MCF 10A (cell line): ENCODE measurements around the gene NR5A1. TPM values are rescaled to one million over a fixed set of nuclear protein-coding genes. Genes with fewer than 3 reads are reported as not detected.

Experiments used
- BruUV-seq: library from RNA; stranded (reverse); fragments of 400-500 nt; replicated peaks from 2 replicates; lab custom pipeline; 2021; lab: Mats Ljungman, UMichigan
- CTCF ChIA-PET: fragments of 300-600 bp; sonication (Branson Sonifier 250); formaldehyde crosslinking; extraction: SDS; loops from one replicate; lab custom pipeline; 2021; ENCODE audit warnings: antibody characterized with exemption, inconsistent platforms; lab: Yijun Ruan, JAX
- POLR2A ChIA-PET: fragments of 300-600, 350-650 bp; sonication (Branson Sonifier 250); formaldehyde crosslinking; extraction: SDS; loops from one replicate; lab custom pipeline; 2020; ENCODE audit warnings: antibody characterized with exemption, inconsistent platforms; lab: Yijun Ruan, JAX
- DNase-seq: peaks from one replicate; pipeline ENCODE4 v3.0.0-alpha.2; 2018; ENCODE audit not compliant: unreplicated experiment
- H3K27ac Mint-ChIP-seq: one replicate; pipeline ENCODE4 v1.8.0; 2022; ENCODE audit warnings: mild to moderate bottlenecking, low read depth, mixed read lengths; ENCODE audit not compliant: unreplicated experiment
- H3K27me3 Mint-ChIP-seq: one replicate; pipeline ENCODE4 v1.8.0; 2022; ENCODE audit warnings: mixed read lengths; ENCODE audit not compliant: insufficient read depth, unreplicated experiment
- H3K36me3 Mint-ChIP-seq: one replicate; pipeline ENCODE4 v1.8.0; 2022; ENCODE audit warnings: mild to moderate bottlenecking, moderate library complexity, mixed read lengths; ENCODE audit not compliant: insufficient read depth, unreplicated experiment
- H3K4me1 Mint-ChIP-seq: one replicate; pipeline ENCODE4 v1.8.0; 2022; ENCODE audit warnings: mixed read lengths; ENCODE audit not compliant: insufficient read depth, unreplicated experiment
- H3K4me3 Mint-ChIP-seq: one replicate; pipeline ENCODE4 v1.8.0; 2022; ENCODE audit warnings: mild to moderate bottlenecking, moderate library complexity, mixed read lengths; ENCODE audit not compliant: unreplicated experiment
- H3K9me3 Mint-ChIP-seq: one replicate; pipeline ENCODE4 v1.8.0; 2022; ENCODE audit warnings: mixed read lengths; ENCODE audit not compliant: unreplicated experiment
- CTCF ChIP-seq: fragments of 200-600 bp; IDR thresholded peaks from one replicate; pipeline ENCODE4 v1.8.0; 2022; ENCODE audit warnings: antibody characterized with exemption, mild to moderate bottlenecking; ENCODE audit not compliant: unreplicated experiment
- intact Hi-C: fragments of 100-400 bp; cut with micrococcal nuclease; formaldehyde crosslinking; loops from 2 replicates; pipeline ENCODE4 v1.14.1; 2022
- total RNA-seq: library from RNA; stranded (reverse); gene quantifications from 2 replicates; pipeline ENCODE4 v1.2.3, GENCODE V29; 2022

The NR5A1 gene
- total RNA-seq, 1 experiment from 2014 or later, result not detected

GRCh38 chr9:124526174-124526573 is 19.0 kb upstream of the NR5A1 start:
- ChIA-PET POLR2A (no interaction called here), CTCF (interaction anchor here (0.6 to 3.1 kb wide), 6 partner anchors 10 to 222 kb away, joined by 3 to 20 read pairs (median 3); partner anchors contain the start of gene PSMB7)
- no TSS peak for BruUV-seq
- intact Hi-C loops, result no loop called here
- H3K27ac Mint-ChIP-seq, result no peak overlapping the region
- no peaks in the 10 kb centered on the region for H3K27me3 Mint-ChIP-seq
- no peaks in the 10 kb centered on the region for H3K4me1 Mint-ChIP-seq
- H3K36me3 Mint-ChIP-seq, result no peaks in the 10 kb centered on the region
- TF ChIP-seq CTCF, result no peak
- no peak for DNase-seq
- H3K9me3 Mint-ChIP-seq, result no peaks in the 10 kb centered on the region
- no peak overlapping the region for H3K4me3 Mint-ChIP-seq

GRCh38 chr9:124522121-124523098 is 15.2 kb upstream of the NR5A1 start:
- Mint-ChIP-seq H3K36me3 (no peaks in the 10 kb centered on the region), H3K9me3 (no peaks in the 10 kb centered on the region), H3K27me3 (no peaks in the 10 kb centered on the region), H3K4me1 (no peaks in the 10 kb centered on the region), H3K4me3 (no peak overlapping the region), H3K27ac (no peak overlapping the region)
- DNase-seq, result no peak
- ChIA-PET CTCF (interaction anchor here (0.6 to 3.1 kb wide), 2 partner anchors 15 to 86 kb away, joined by 3 to 30 read pairs; no protein-coding TSS in a partner anchor), POLR2A (no interaction called here)
- intact Hi-C loops, result no loop called here
- no TSS peak for BruUV-seq
- TF ChIP-seq CTCF, result no peak

- H3K27me3 Mint-ChIP-seq, result no peaks in the 10 kb centered on the region
- no peaks in the 10 kb centered on the region for H3K36me3 Mint-ChIP-seq
- TF ChIP-seq CTCF, result no peak
- H3K4me1 Mint-ChIP-seq, result no peaks in the 10 kb centered on the region
- BruUV-seq, result no TSS peak
- no peak overlapping the region for H3K4me3 Mint-ChIP-seq
- POLR2A ChIA-PET, result interaction anchor here (0.6 to 0.8 kb wide), 2 partner anchors 19 to 30 kb away, joined by 3 read pairs; no protein-coding TSS in a partner anchor
- intact Hi-C loops, result no loop called here
- no peak for DNase-seq
- H3K27ac Mint-ChIP-seq, result no peak overlapping the region
- no peaks in the 10 kb centered on the region for H3K9me3 Mint-ChIP-seq
- CTCF ChIA-PET, result interaction anchor here (0.7 to 1.4 kb wide), 4 partner anchors 12 to 158 kb away, joined by 3 read pairs; no protein-coding TSS in a partner anchor
These were observed 13.9 kb upstream of the NR5A1 start for GRCh38 chr9:124521142-124521541.

- ChIA-PET CTCF (interaction anchor here (0.8 to 1.4 kb wide), 3 partner anchors 13 to 101 kb away, joined by 3 to 5 read pairs (median 3); no protein-coding TSS in a partner anchor), POLR2A (interaction anchor here (0.6 kb wide), 1 partner anchor 18 kb away, joined by 3 read pairs; no protein-coding TSS in a partner anchor)
- Mint-ChIP-seq H3K4me1 (no peaks in the 10 kb centered on the region), H3K27me3 (no peaks in the 10 kb centered on the region), H3K27ac (no peak overlapping the region), H3K4me3 (no peak overlapping the region), H3K9me3 (no peaks in the 10 kb centered on the region), H3K36me3 (no peaks in the 10 kb centered on the region)
- intact Hi-C loops, result no loop called here
- no TSS peak for BruUV-seq
- DNase-seq, result no peak
- TF ChIP-seq CTCF, result no peak
These were observed 13.0 kb upstream of the NR5A1 start for GRCh38 chr9:124520206-124520596.
